GM12878 (cell line): ENCODE measurements around the gene CLEC4D. TPM values are rescaled to one million over a fixed set of nuclear protein-coding genes. Genes with fewer than 3 reads are reported as not detected.

Experiments
- ATAC-seq: fragments of 200-7000 bp; cut with Tn5 transposase; 3 replicates; pipeline ENCODE4 v1.9.1; 2020; ENCODE audit warnings: mild to moderate bottlenecking, moderate library complexity
- Bru-seq: library from RNA; stranded (reverse); fragments of 400-500 nt; gene quantifications from one replicate; lab custom pipeline; 2021; lab: Mats Ljungman, UMichigan
- BruChase-seq, 2 experiments: library from RNA; stranded (reverse); fragments of 400-500 nt; gene quantifications; one replicate each; lab custom pipeline; 2021; lab: Mats Ljungman, UMichigan
- BruUV-seq: library from RNA; stranded (reverse); fragments of 400-500 nt; replicated peaks from 2 replicates; lab custom pipeline; 2021; lab: Mats Ljungman, UMichigan
- CTCF ChIA-PET: fragments of 300-600 bp; sonication (Branson Sonifier 250); formaldehyde crosslinking; extraction: SDS; loops from one replicate; lab custom pipeline; 2021; ENCODE audit warnings: inconsistent platforms; lab: Yijun Ruan, JAX
- POLR2A ChIA-PET: fragments of 350-600 bp; formaldehyde crosslinking; extraction: SDS; loops from one replicate; lab custom pipeline; 2021; ENCODE audit warnings: inconsistent platforms; lab: Charles Lee
- RAD21 ChIA-PET: fragments of 300-600 bp; sonication (Branson Sonifier 250); formaldehyde crosslinking; loops from one replicate; lab custom pipeline; 2023; ENCODE audit warnings: antibody characterized with exemption; ENCODE audit not compliant: unreplicated experiment; lab: Charles Lee
- SMC1A ChIA-PET: fragments of 300-600 bp; sonication (Branson Sonifier 250); formaldehyde crosslinking; loops from one replicate; lab custom pipeline; 2023; ENCODE audit not compliant: unreplicated experiment, uncharacterized antibody; lab: Charles Lee
- DNase-seq: peaks from one replicate; pipeline ENCODE4 v3.0.0-alpha.2; 2011; ENCODE audit warnings: low read depth, low spot score
- FAIRE-seq: peaks from 3 replicates; lab custom pipeline; 2011; peaks lifted over from hg19 to GRCh38; lab: Jason Lieb, UNC
- H2AFZ ChIP-seq: 2 replicates; pipeline ENCODE4 v1.6.0; 2011; ENCODE audit warnings: low read depth, low read length, control low read depth; ENCODE audit not compliant: control insufficient read depth
- H3K27ac ChIP-seq: 2 replicates; pipeline ENCODE4 v1.5.1; 2011; ENCODE audit warnings: control low read depth; ENCODE audit not compliant: control insufficient read depth, insufficient read depth
- H3K27me3 ChIP-seq, 2 experiments: replicated peaks in 1 of 2; 2 replicates each; pipeline versions ENCODE4 v1.6.0 to v1.6.1; 2011; ENCODE audit warnings: low read length in 1 of 2; ENCODE audit not compliant: control insufficient read depth in 2 of 2, insufficient read depth in 2 of 2
- H3K36me3 ChIP-seq, 2 experiments: 2 replicates each; pipeline ENCODE4 v1.5.1; 2011; ENCODE audit warnings: low read length in 1 of 2; ENCODE audit not compliant: control insufficient read depth in 2 of 2, insufficient read depth in 2 of 2
- H3K4me1 ChIP-seq: 2 replicates; pipeline ENCODE4 v1.6.1; 2011; ENCODE audit warnings: mild to moderate bottlenecking, low read length, moderate library complexity, mixed read lengths; ENCODE audit not compliant: control insufficient read depth, insufficient read depth
- H3K4me2 ChIP-seq: 2 replicates; pipeline ENCODE4 v1.6.0; 2011; ENCODE audit warnings: control low read depth; ENCODE audit not compliant: control insufficient read depth, insufficient read depth
- H3K4me3 ChIP-seq: fragments of 200-600 bp; sonication (generic); 2 replicates; pipeline ENCODE4 v1.5.1; 2016
- H3K79me2 ChIP-seq: 2 replicates; pipeline ENCODE4 v1.6.0; 2011; ENCODE audit warnings: low read length; ENCODE audit not compliant: control insufficient read depth, insufficient read depth
- H3K9ac ChIP-seq: 2 replicates; pipeline ENCODE4 v1.8.0; 2011; ENCODE audit warnings: low read length, control low read depth, mixed read lengths; ENCODE audit not compliant: control insufficient read depth, insufficient read depth
- H3K9me3 ChIP-seq: replicated peaks from 3 replicates; pipeline ENCODE4 v1.5.1; 2011; ENCODE audit warnings: mild to moderate bottlenecking, low read length; ENCODE audit not compliant: control insufficient read depth, insufficient read depth
- H4K20me1 ChIP-seq: 2 replicates; pipeline ENCODE4 v1.6.0; 2011; ENCODE audit not compliant: control insufficient read depth, insufficient read depth
- ASH2L ChIP-seq: fragments of 300-600, 200-600 bp; sonication (generic); IDR thresholded peaks from 2 replicates; pipeline ENCODE4 v1.6.1; 2017; ENCODE audit warnings: low read depth, mild to moderate bottlenecking, borderline replicate concordance
- CHD2 ChIP-seq: IDR thresholded peaks from 2 replicates; pipeline ENCODE4 v1.6.1; 2011; ENCODE audit warnings: low read depth, low read length, improper control_type of control experiment, borderline replicate concordance
- EED ChIP-seq: sonication (generic); IDR thresholded peaks from 2 replicates; pipeline ENCODE4 v1.6.1; 2016; ENCODE audit warnings: antibody characterized with exemption, low read depth
- ETV6 ChIP-seq, 2 experiments: fragments of 450-650 bp in 1 of 2; IDR thresholded peaks in 1 of 2; conservative IDR thresholded peaks in 1 of 2; 2 replicates each; pipeline ENCODE4 v1.6.1; 2014; ENCODE audit warnings: antibody characterized with exemption in 1 of 2, borderline replicate concordance in 1 of 2, low read depth in 1 of 2, mild to moderate bottlenecking in 1 of 2, moderate library complexity in 1 of 2
- FOS ChIP-seq: IDR thresholded peaks from 3 replicates; pipeline ENCODE4 v1.6.1; 2011; ENCODE audit warnings: borderline replicate concordance; ENCODE audit not compliant: insufficient read length; ENCODE audit errors: extremely low read depth
- IKZF2 ChIP-seq, 2 experiments: fragments of 450-650 bp; IDR thresholded peaks; 2 replicates each; pipeline ENCODE4 v1.6.1; 2017; ENCODE audit warnings: mild to moderate bottlenecking in 2 of 2, moderate library complexity in 2 of 2
- MYB ChIP-seq: fragments of 150-350 bp; IDR thresholded peaks from 2 replicates; pipeline ENCODE4 v1.6.1; 2014; ENCODE audit warnings: mild to moderate bottlenecking, low read depth, low read length, borderline replicate concordance
- RCOR1 ChIP-seq: conservative IDR thresholded peaks from 2 replicates; pipeline ENCODE4 v1.6.1; 2012; ENCODE audit warnings: low read depth, low read length, improper control_type of control experiment
- RELA ChIP-seq: fragments of 450-650 bp; IDR thresholded peaks from 2 replicates; pipeline ENCODE4 v1.8.0; 2014; ENCODE audit warnings: borderline replicate concordance; ENCODE audit not compliant: partially characterized antibody
- SRF ChIP-seq, 2 experiments: IDR thresholded peaks; 2 replicates each; pipeline ENCODE4 v1.6.1; 2011; ENCODE audit warnings: low read depth in 2 of 2, low read length in 2 of 2, mild to moderate bottlenecking in 1 of 2, moderate library complexity in 1 of 2
- WGBS: methylation state at CpG from one replicate; pipeline ENCODE4 v1.1.6; 2016; ENCODE audit warnings: low lambda C conversion rate; ENCODE audit not compliant: insufficient replicate concordance, insufficient coverage; ENCODE audit errors: missing lambda C conversion rate; 5-methylcytosine and 5-hydroxymethylcytosine counted together
- in situ Hi-C: fragments of 300-500 bp; cut with MboI; formaldehyde crosslinking; loops from 9 replicates; pipeline ENCODE4 v1.14.3; 2018; ENCODE audit warnings: mixed read lengths
- intact Hi-C: fragments of 100-400 bp; cut with micrococcal nuclease; formaldehyde crosslinking; loops from one replicate; pipeline ENCODE4 v1.14.2; 2022; ENCODE audit not compliant: unreplicated experiment
- long read RNA-seq, 2 experiments: library from polyadenylated mRNA; unstranded; transcript quantifications; one replicate each; pipeline ENCODE4 v2.0.0, GENCODE V29; 2019 to 2020
- polyA minus RNA-seq, 3 experiments: library from RNA; depleted of rRNA, polyadenylated mRNA; stranded (reverse); fragments of >200 nt; gene quantifications; 2 replicates each; pipeline ENCODE4 v1.2.3, GENCODE V29; 2011
- polyA plus RNA-seq, 11 experiments: library from polyadenylated mRNA; depleted of rRNA in 4 of 11; unstranded in 6 of 11; stranded (reverse) in 5 of 11; fragments of >200 nt; fragmentation: Nextera tagmentation in 4 of 11; fragmentation: Illumina TruSeq in 1 of 11; extraction: Ambion mirVana in 4 of 11; extraction: Trizol in 1 of 11; gene quantifications; 1 replicate in 1 of 11; 2 replicates in 10 of 11; pipeline versions ENCODE4 v1.2.1 to v1.2.3, GENCODE V29; 2011 to 2016; ENCODE audit warnings: inconsistent platforms in 2 of 11, missing spikeins in 2 of 11, low read depth in 1 of 11
- total RNA-seq, 4 experiments: library from RNA; depleted of rRNA in 3 of 4; stranded (reverse); fragments of >200 nt in 3 of 4; fragmentation: Illumina TruSeq in 1 of 4; extraction: Trizol in 1 of 4; gene quantifications; 2 replicates each; pipeline versions ENCODE4 v1.2.1 to v1.2.3, GENCODE V29; 2013 to 2021
- TF ChIP-seq, protein P1 (sequence below): IDR thresholded peaks from 2 replicates; pipeline ENCODE4 v1.6.1; 2012; ENCODE audit warnings: low read length, inconsistent platforms
- TF ChIP-seq, protein P2 (sequence below): fragments of 450-650 bp; IDR thresholded peaks from 2 replicates; pipeline ENCODE4 v1.6.1; 2017; ENCODE audit warnings: borderline replicate concordance

Gene CLEC4D
- total RNA-seq (2013; cell fraction: nucleolus; rRNA removed) = not detected in 2 replicates
- total RNA-seq (2014; rRNA removed) (not detected in 2 replicates), total RNA-seq (2014; rRNA removed; fragmentation: Illumina TruSeq; extraction: Trizol) (not detected in 2 replicates), total RNA-seq (2021) (not detected in 2 replicates), polyA plus RNA-seq (2011; rRNA removed) (not detected in 2 replicates), polyA plus RNA-seq (2014; fragmentation: Illumina TruSeq; extraction: Trizol) (not detected in 2 replicates), polyA plus RNA-seq (2014; fragmentation: Nextera tagmentation; extraction: Ambion mirVana) (not detected), polyA plus RNA-seq (2014; rRNA removed) (not detected in 2 replicates), polyA plus RNA-seq (2016; fragmentation: Nextera tagmentation; extraction: Ambion mirVana) (not detected), polyA minus RNA-seq (2011; rRNA and poly(A)+ RNA removed) (not detected in 2 replicates), Bru-seq, nascent RNA (not detected), BruChase-seq, experiment 1, labeled RNA remaining after a 6-hour chase (not detected), BruChase-seq, experiment 2, labeled RNA remaining after a 2-hour chase (percentile 13 among the genes with signal in this experiment)
- polyA plus RNA-seq (2011; ENCODE audit: low read depth) = not detected
- not detected in 2 replicates for polyA plus RNA-seq (2011; cell fraction: cytosol; rRNA removed)
- not detected in 2 replicates for polyA plus RNA-seq (2011; cell fraction: nucleus; rRNA removed)
- not detected in 2 replicates for polyA plus RNA-seq (2012)
- not detected in 2 replicates for polyA minus RNA-seq (2011; cell fraction: cytosol; rRNA and poly(A)+ RNA removed)
- not detected in 2 replicates for polyA minus RNA-seq (2011; cell fraction: nucleus; rRNA and poly(A)+ RNA removed)
- long read RNA-seq, experiment 1 = 0 reads
- long read RNA-seq, experiment 2 = 0 reads

- ChIA-PET CTCF (no interaction called here), SMC1A (no interaction called here), RAD21 (no interaction called here), POLR2A (no interaction called here)
- in situ Hi-C loops (no loop called here), intact Hi-C loops (no loop called here)
- H3K36me3 ChIP-seq = no peaks in the 10 kb centered on the region
- H3K27me3 ChIP-seq = peaks cover 0 to 5% of the 10 kb centered on the region in 2 experiments; a peak in 2 of 4 replicates
- no peak within 1 kb of the TSS for H3K9ac ChIP-seq
- no peak within 1 kb of the TSS for H3K27ac ChIP-seq
- WGBS = 56% methylated on average over 3 of the region's 4 CpGs
- BruUV-seq = no TSS peak
- H2AFZ ChIP-seq = no peak within 1 kb of the TSS
- no peaks in the 10 kb centered on the region for H4K20me1 ChIP-seq
- DNase-seq (no peak), FAIRE-seq (no peak), ATAC-seq (no peak)
- H3K9me3 ChIP-seq = no peaks in the 10 kb centered on the region
- H3K4me3 ChIP-seq = no peak within 1 kb of the TSS
- no peak for TF ChIP-seq RCOR1
- no peak for TF ChIP-seq ASH2L
- TF ChIP-seq, protein P1, sequence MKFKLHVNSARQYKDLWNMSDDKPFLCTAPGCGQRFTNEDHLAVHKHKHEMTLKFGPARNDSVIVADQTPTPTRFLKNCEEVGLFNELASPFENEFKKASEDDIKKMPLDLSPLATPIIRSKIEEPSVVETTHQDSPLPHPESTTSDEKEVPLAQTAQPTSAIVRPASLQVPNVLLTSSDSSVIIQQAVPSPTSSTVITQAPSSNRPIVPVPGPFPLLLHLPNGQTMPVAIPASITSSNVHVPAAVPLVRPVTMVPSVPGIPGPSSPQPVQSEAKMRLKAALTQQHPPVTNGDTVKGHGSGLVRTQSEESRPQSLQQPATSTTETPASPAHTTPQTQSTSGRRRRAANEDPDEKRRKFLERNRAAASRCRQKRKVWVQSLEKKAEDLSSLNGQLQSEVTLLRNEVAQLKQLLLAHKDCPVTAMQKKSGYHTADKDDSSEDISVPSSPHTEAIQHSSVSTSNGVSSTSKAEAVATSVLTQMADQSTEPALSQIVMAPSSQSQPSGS = no peak
- no peak for TF ChIP-seq ETV6 (conservative IDR thresholded peaks at IDR 0.05 in 1 of 2, IDR thresholded peaks at IDR 0.05 in 1 of 2; ENCODE audit: borderline replicate concordance in 1 of 2, low read depth in 1 of 2)
- TF ChIP-seq FOS = no peak
- no peak for TF ChIP-seq SRF (IDR thresholded peaks at IDR 0.05; ENCODE audit: low read depth in 2 of 2, low read length in 2 of 2)
- TF ChIP-seq MYB = no peak
- TF ChIP-seq RELA = no peak
- no peak for TF ChIP-seq IKZF2 (IDR thresholded peaks at IDR 0.05)
- no peak for TF ChIP-seq EED
- TF ChIP-seq CHD2 = no peak
- TF ChIP-seq, protein P2, sequence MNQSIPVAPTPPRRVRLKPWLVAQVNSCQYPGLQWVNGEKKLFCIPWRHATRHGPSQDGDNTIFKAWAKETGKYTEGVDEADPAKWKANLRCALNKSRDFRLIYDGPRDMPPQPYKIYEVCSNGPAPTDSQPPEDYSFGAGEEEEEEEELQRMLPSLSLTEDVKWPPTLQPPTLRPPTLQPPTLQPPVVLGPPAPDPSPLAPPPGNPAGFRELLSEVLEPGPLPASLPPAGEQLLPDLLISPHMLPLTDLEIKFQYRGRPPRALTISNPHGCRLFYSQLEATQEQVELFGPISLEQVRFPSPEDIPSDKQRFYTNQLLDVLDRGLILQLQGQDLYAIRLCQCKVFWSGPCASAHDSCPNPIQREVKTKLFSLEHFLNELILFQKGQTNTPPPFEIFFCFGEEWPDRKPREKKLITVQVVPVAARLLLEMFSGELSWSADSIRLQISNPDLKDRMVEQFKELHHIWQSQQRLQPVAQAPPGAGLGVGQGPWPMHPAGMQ = no peak
- no peaks in the 10 kb centered on the region for H3K79me2 ChIP-seq
- no peaks in the 10 kb centered on the region for H3K4me1 ChIP-seq
- no peak within 1 kb of the TSS for H3K4me2 ChIP-seq
These were observed at the start of gene CLEC4D for GRCh38 chr12:8513256-8513655. CLEC4D (plus strand) TSS chr12:8513503; CDS start chr12:8513733, 230 bp downstream.
